Measurements from ENCODE around the gene REEP5. TPM values are rescaled to one million over a fixed set of nuclear protein-coding genes. Genes with fewer than 3 reads are reported as not detected.
A peak's percentile ranks its signal among the peaks of the same experiment; 100 is the strongest.

The REEP5 gene
- total RNA-seq, 1 donor from 2014 or later = 66.4 TPM

- DNase-seq (ENCODE audit: extremely low spot score, unreplicated experiment) = no peak
- Mint-ChIP-seq H3K27ac (ENCODE audit: unreplicated experiment) (no peak overlapping the region), H3K36me3 (ENCODE audit: unreplicated experiment) (no peaks in the 10 kb centered on the region), H3K27me3 (ENCODE audit: unreplicated experiment) (peaks cover 5% of the 10 kb centered on the region), H3K4me1 (ENCODE audit: unreplicated experiment) (peaks cover 15% of the 10 kb centered on the region), H3K4me3 (ENCODE audit: unreplicated experiment) (no peak overlapping the region), H3K9me3 (ENCODE audit: unreplicated experiment) (no peaks in the 10 kb centered on the region)
- no peak for TF ChIP-seq CTCF (IDR thresholded peaks at IDR 0.05)
These were observed 16.3 kb upstream of the REEP5 start for GRCh38 chr5:112938286-112938685.

- no peak for DNase-seq (ENCODE audit: extremely low spot score, unreplicated experiment)
- no peaks in the 10 kb centered on the region for H3K27me3 Mint-ChIP-seq (ENCODE audit: unreplicated experiment)
- H3K36me3 Mint-ChIP-seq (ENCODE audit: unreplicated experiment) = no peaks in the 10 kb centered on the region
- peaks cover 15% of the 10 kb centered on the region for H3K4me1 Mint-ChIP-seq (ENCODE audit: unreplicated experiment)
- TF ChIP-seq CTCF (IDR thresholded peaks at IDR 0.05) = no peak
- no peak overlapping the region for H3K4me3 Mint-ChIP-seq (ENCODE audit: unreplicated experiment)
- no peaks in the 10 kb centered on the region for H3K9me3 Mint-ChIP-seq (ENCODE audit: unreplicated experiment)
- no peak overlapping the region for H3K27ac Mint-ChIP-seq (ENCODE audit: unreplicated experiment)
These were observed 13.6 kb upstream of the REEP5 start for GRCh38 chr5:112935675-112936074.

DNA sequence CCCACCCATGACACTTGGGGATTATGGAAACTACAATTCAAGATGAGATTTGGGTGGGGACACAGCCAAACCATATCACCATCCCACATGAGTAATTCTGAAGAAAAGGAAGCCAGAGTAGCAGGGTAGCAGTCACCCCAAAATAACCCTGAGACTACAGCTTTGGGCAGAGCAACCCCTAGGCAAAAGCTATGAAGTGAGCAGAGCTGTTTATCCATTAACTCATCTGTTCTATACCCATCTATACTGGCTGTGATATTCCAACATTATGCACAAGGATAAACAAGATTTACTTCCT lies 12.3 kb upstream of the REEP5 start:
- Mint-ChIP-seq H3K4me1 (ENCODE audit: unreplicated experiment) (peaks cover 15% of the 10 kb centered on the region), H3K27me3 (ENCODE audit: unreplicated experiment) (no peaks in the 10 kb centered on the region), H3K9me3 (ENCODE audit: unreplicated experiment) (no peaks in the 10 kb centered on the region), H3K36me3 (ENCODE audit: unreplicated experiment) (no peaks in the 10 kb centered on the region), H3K27ac (ENCODE audit: unreplicated experiment) (no peak overlapping the region), H3K4me3 (ENCODE audit: unreplicated experiment) (no peak overlapping the region)
- DNase-seq (ENCODE audit: extremely low spot score, unreplicated experiment) = no peak
- no peak for TF ChIP-seq CTCF (IDR thresholded peaks at IDR 0.05)

- H3K27me3 Mint-ChIP-seq (ENCODE audit: unreplicated experiment) = no peaks in the 10 kb centered on the region
- no peak overlapping the region for H3K4me3 Mint-ChIP-seq (ENCODE audit: unreplicated experiment)
- H3K4me1 Mint-ChIP-seq (ENCODE audit: unreplicated experiment) = peaks cover 15% of the 10 kb centered on the region
- no peak for DNase-seq (ENCODE audit: extremely low spot score, unreplicated experiment)
- no peak for TF ChIP-seq CTCF (IDR thresholded peaks at IDR 0.05)
- H3K9me3 Mint-ChIP-seq (ENCODE audit: unreplicated experiment) = no peaks in the 10 kb centered on the region
- H3K36me3 Mint-ChIP-seq (ENCODE audit: unreplicated experiment) = no peaks in the 10 kb centered on the region
- peak overlapping the region; percentile 62 for H3K27ac Mint-ChIP-seq (ENCODE audit: unreplicated experiment)
These were observed 11.8 kb upstream of the REEP5 start for GRCh38 chr5:112933651-112934365.

- TF ChIP-seq CTCF (IDR thresholded peaks at IDR 0.05) = no peak
- Mint-ChIP-seq H3K27me3 (ENCODE audit: unreplicated experiment) (no peaks in the 10 kb centered on the region), H3K27ac (ENCODE audit: unreplicated experiment) (no peak overlapping the region), H3K4me1 (ENCODE audit: unreplicated experiment) (peaks cover 15% of the 10 kb centered on the region), H3K36me3 (ENCODE audit: unreplicated experiment) (no peaks in the 10 kb centered on the region), H3K4me3 (ENCODE audit: unreplicated experiment) (no peak overlapping the region), H3K9me3 (ENCODE audit: unreplicated experiment) (no peaks in the 10 kb centered on the region)
- no peak for DNase-seq (ENCODE audit: extremely low spot score, unreplicated experiment)
These were observed 11.1 kb upstream of the REEP5 start for GRCh38 chr5:112933105-112933504.
